HG03060 (cell line): ENCODE data around the gene RAPSN.

Source experiments
- ATAC-seq: cut with Tn5 transposase; IDR thresholded peaks from one replicate; pipeline ENCODE4 v1.9.1; 2021; ENCODE audit warnings: low read depth, moderate number of reproducible peaks; ENCODE audit not compliant: unreplicated experiment

RAPSN gene

GRCh38 chr11:47448566-47449427, at the start of gene RAPSN:
TSS of gene RAPSN (minus strand) at chr11:47449136. CDS start at chr11:47448964, 172 bp downstream.
- ATAC-seq: no peak

DNA sequence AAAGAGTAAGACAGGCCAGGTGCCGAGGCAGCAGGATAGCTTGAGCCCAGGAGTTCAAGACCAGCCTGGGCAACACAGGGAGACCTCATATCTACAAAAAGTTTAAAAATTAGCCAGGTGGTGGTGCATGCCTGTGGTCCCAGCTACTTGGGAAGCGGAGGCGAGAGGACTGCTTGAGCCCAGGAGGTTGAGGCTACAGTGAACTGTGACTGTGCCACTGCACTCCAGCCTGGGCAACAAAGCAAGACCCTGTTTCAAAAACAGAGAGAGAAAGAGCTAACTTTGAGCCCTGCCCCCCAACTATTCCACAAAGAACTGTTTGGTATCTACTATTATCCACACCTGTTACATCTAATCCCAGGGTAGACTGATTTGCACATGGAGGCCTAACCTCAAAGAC, 49.2 kb upstream of the RAPSN start:
- ATAC-seq: no peak

DNA sequence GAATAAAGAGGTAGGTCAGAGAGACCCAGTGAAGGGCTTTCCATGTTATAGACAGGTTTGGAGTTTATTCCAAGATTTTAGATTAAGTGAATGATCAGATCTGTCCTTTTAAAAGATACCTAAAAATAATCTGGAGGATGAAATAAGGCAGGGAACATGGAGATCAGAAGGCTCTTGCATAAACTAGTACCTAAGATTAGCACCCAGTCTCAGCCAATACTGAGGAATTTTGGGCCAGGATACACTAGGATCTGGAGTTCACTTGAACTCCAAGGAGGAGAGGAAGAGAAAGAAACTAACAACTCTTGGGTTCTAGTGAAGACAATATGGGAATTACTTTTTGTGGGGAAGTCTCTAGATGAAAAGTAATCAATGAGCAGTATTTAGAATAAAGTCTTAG, 47.9 kb upstream of the RAPSN start:
- no peak for ATAC-seq

DNA sequence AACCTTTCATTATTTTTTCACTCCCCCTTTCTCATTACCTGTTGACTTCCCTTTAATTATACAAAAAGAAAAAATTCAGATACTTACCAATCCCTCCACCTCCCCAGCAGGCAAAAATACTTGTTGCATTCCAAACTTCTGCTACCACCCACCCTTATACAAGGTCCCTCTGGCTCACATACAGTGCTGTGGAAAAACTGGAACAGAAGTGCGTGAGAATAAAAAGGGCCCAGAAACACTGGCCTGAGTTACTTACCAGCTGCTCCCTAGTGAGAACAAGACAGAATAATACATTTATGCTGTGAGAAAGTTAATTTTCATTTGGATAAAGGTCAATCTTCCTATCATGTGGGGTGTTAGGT, 46.9 kb upstream of the RAPSN start:
- ATAC-seq: no peak

DNA sequence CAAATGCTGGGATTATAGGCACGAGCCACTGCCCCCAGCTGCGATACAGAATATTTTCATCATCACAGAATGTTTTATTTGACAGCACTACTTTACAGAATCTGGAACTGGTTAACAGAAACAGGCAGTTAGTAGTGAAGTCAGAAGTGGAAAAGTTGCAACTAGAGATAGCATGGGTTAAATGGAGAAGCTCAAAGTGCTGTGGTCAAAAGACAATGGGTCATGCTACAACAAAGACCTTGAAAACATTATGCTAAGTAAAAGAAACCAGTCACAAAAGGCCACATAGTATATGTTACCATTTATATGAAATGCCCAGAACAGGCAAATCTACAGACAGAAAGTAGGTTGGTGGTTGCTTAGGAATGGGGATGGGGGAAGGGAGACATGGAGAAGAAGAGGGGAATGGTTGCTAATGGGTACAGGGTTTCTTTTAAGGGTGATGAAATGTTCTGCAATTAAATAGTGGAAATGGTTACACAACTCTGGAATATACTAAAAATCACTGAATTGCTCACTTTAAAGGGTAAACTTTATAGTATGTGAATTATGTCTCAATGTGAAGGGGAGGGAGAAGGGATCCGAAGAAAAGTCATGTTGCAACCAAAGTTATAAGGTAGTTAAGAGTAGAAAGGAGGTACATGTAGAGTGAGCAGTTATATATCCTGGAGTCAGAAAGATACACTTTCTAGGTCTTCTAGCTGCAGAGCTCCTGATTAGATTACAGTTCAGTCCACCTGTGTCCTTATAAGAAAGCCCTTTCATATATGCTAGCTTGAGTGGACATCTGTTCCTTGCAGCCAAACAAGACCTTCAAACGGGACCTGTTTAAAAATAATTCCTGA, 46.3 kb upstream of the RAPSN start:
- no peak for ATAC-seq

DNA sequence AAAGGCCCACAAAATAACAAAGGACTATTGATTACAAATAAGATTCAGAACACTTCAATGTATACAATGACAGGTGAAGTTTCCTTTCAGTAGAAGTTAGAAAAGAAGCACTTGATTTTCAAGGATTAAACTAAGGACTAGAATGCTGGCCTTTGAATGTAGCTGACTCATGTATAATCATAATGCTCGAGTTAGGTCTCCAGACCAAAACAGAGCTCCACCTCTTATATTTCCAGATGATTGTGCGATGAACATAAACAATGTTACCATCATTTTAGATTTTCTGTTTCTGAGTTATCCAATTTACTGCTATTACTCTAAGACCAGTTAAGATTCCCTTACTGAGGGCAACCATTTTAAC, 40.4 kb upstream of the RAPSN start:
- ATAC-seq: no peak

- ATAC-seq: no peak
Observed at GRCh38 chr11:47488674-47489394, 39.9 kb upstream of the RAPSN start.

DNA sequence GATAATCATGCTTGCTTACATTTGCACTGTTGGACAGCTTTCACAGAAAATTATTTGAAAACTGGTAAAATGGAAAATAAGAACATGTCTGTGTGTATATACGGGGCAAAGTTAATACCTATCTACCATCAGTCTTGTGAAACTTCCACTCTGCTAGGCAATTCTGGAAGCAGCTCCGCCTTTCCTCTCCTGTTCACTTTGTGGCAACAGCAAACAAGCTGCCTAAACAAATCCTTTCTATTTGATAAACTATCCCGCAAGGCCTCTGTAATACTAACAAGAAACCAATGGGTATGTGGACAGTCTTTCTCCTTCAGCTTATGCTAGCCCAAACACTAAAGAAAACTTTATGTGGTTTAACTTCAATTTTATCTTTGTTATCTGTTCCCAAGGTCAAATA, 39.2 kb upstream of the RAPSN start:
- no peak for ATAC-seq

DNA sequence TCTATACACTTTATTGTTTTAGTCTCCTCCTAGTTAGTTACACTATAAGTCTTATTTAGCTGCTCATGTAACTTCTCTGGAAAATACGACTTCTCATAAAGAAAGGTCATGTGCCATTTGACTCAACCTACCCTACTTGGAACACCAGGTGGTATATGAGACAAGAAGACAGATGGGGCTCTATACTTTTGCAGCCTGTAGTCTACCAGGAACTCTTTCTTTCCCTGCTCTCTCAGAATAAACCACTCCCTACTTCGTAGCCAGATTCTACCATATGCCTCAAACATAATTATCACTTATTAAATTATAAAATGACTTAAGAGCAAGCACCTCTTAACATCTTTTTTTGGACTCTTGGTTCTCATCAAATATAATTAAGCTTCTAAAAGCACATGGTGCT, 38.5 kb upstream of the RAPSN start:
- no peak for ATAC-seq

GRCh38 chr11:47485107-47485506, 36.2 kb upstream of the RAPSN start:
- ATAC-seq: no peak

DNA sequence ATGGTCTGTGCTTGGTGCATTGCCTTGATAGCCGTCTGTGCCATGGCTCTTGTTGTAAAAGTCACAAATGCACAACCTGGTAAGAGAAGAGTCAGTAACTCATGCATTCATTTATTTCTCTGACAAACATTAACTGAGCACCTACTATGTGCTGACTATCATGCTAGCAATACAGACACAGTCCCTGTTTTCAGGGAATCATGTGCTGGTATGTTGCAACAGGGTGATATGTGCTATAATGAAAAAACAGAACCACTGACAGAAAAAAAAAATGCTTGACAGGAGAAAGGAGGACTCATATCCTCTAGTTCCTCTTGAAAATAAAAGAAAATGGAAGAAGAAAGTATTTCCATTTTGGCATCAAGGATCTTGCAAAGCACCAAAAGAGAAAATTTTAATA, 34.5 kb upstream of the RAPSN start:
- no peak for ATAC-seq

GRCh38 chr11:47480762-47481161, 31.8 kb upstream of the RAPSN start:
- ATAC-seq: no peak

DNA sequence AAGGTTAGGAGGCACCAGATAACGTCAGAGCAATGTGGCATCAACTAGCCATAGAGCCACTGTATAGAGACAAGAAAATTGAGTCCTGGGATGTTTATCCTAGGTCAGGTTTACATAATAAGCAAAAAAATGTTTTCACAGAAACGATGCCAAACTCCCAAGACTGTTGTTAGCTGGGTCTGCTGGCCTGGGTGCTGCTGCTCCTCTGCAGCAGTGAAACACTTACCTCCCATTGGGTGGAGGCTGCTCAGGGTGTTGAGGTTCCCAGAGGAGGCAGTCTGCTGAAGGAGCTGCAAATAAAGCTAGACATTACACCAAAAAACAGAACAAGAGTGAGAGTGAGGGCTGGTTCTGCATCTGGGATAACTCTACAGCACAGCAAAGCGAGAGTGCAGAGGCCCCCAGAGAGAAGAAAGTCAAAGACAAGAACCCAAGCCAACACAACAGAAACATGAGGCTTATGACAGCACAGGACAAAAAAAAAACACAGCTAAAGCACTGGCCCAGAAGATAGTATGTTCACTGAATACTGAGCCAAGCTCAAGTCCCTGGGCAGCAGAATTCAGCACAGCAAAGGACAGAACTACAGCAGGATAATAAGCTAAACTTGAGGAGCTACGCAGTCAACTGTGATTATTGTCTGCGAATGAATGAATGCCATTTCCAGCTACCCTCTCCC, 29.9 kb upstream of the RAPSN start:
- no peak for ATAC-seq

GRCh38 chr11:47477753-47478152, 28.8 kb upstream of the RAPSN start:
- no peak for ATAC-seq

DNA sequence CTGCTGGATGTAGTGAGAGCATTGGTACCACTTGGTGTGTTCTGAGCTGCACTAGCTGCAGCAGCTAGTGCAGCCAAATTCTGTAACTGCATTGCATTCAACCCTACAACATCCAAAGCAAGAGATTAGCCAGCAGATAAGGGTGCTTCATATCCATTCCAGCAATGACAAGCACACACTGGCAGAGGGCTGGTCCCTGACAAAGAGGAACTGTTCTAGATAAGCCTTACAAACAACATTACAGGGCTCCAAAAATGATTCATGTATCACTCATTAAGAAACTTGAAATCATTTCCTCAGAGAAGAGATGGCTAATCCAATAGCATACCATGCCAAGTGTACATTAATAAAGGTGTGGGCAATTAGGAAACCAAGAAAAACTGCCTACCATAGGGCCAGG, 28.4 kb upstream of the RAPSN start:
- ATAC-seq: no peak

GRCh38 chr11:47470671-47471070, 21.7 kb upstream of the RAPSN start:
- ATAC-seq: no peak

- no peak for ATAC-seq
Observed at GRCh38 chr11:47469361-47470179, 20.6 kb upstream of the RAPSN start.

GRCh38 chr11:47468598-47469214, 19.8 kb upstream of the RAPSN start:
- ATAC-seq: no peak

DNA sequence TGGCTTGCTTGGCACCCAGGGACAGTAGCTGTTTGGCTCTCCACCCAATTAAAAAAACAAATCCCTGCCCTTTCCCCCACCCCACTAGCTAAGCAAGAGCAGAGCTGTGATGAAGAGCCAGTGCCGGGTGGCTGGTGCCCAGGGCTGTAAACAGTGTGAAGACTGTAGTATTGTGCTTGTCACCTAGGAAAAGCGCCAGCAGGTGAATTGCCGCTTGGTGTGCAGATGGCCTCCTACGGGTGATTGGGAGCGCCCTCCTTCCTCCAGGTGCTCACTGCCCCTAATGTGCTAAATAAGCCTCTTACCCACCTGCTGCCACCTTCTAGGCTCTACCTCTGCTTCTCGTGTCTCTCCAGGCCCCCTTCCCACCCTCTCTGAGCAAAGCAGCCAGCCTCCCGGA, 18.4 kb upstream of the RAPSN start:
- ATAC-seq: no peak
